T-helper 17 cell (primary cell): Measurements from ENCODE around the gene CDS2. TPM values are rescaled to one million over a fixed set of nuclear protein-coding genes. Genes with fewer than 3 reads are reported as not detected.
"Not testable (repeated sequence)": the region's sequence is repeated elsewhere in the genome, so short reads cannot be mapped to it uniquely, and the experiment has no call there.

ENCODE experiments used
- ATAC-seq: fragments of 150-1000 bp; cut with Tn5 transposase; 2 replicates; pipeline ENCODE4 v1.10.0; 2021; ENCODE audit warnings: mild to moderate bottlenecking, moderate library complexity
- DNase-seq, 3 donors: peaks; one replicate each; pipeline versions ENCODE4 v3.0.0 to v3.0.0-alpha.2; 2020 to 2021
- H3K9me3 ChIP-seq: one replicate; pipeline ENCODE4 v1.7.0; 2013; ENCODE audit warnings: low read length, mild to moderate bottlenecking; ENCODE audit not compliant: control insufficient read depth, poor library complexity, severe bottlenecking
- H3K27ac Mint-ChIP-seq: one replicate; pipeline ENCODE4 v1.8.0; 2022; ENCODE audit warnings: mild to moderate bottlenecking, moderate library complexity, mixed read lengths
- H3K27me3 Mint-ChIP-seq: one replicate; pipeline ENCODE4 v1.8.0; 2022; ENCODE audit warnings: mixed read lengths
- H3K36me3 Mint-ChIP-seq: one replicate; pipeline ENCODE4 v1.8.0; 2022; ENCODE audit warnings: low read depth, mixed read lengths
- H3K4me1 Mint-ChIP-seq: one replicate; pipeline ENCODE4 v1.8.0; 2022; ENCODE audit warnings: mild to moderate bottlenecking, mixed read lengths
- H3K4me3 Mint-ChIP-seq: one replicate; pipeline ENCODE4 v1.8.0; 2022; ENCODE audit warnings: mild to moderate bottlenecking, moderate library complexity, mixed read lengths
- total RNA-seq, 4 donors: library from RNA in 2 of 4; stranded (reverse) in 2 of 4; gene quantifications; one replicate each; pipeline ENCODE4 v1.2.3 and lab custom pipeline; 2022 to 2026

The CDS2 gene
- total RNA-seq, 2 donors from 2014 or later = 75.3 to 86.9 TPM

DNA sequence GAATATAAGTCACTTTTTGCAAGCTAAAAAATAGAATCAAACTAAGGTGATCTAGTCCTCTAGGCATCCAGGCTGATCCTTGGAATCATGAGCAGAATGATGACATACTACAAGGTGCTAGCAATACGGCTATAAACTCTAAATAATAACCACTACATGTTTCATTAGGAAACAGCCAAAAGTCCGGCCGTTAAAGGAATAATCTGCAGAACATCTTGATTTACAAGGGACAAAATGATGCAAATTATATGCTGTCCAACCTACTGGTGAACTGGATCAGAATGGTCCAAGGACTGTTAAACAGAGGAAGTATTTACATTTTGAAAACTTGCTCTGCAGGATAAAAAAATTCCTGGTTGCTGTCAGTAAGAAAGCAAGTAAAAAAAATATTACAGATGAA lies 26.9 kb upstream of the CDS2 start:
- ATAC-seq, H3K36me3 Mint-ChIP-seq: not testable (repeated sequence)

DNA sequence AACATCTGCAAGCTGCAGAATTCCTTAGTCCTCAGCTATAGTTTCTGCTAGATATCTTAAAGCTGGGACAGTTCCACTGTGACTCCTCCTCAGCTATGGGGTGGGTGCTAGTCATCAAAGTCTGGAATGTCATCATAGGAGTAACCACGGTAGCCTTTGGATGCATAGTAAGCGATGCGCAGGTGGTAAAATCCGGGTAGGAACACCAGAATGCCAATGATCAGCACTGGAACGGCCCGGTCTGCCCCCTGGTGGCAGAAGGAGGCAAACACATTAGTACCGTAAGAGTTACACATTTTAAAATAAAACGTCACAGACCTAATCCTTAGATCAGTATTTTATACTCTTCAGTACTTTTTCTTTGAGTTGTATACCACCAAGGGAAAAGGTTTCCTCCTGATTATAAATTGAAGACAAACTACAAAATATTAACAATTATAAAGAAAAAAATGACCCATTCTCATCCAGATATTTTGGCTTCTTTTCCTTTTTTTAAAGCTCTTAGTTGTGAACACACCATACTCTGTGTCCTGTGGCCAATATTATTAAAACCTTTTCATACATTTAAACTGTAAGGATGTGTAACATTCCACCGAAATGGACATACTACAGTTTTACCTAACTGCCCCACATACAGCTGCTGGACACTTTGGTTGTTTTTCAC lies 26.0 kb upstream of the CDS2 start:
- peak; percentile 92 for ATAC-seq
- DNase-seq = peak; percentile 58 to 69 (median 63)
- no peaks in the 10 kb centered on the region for H3K9me3 ChIP-seq
- H3K27me3 Mint-ChIP-seq = no peaks in the 10 kb centered on the region
- H3K36me3 Mint-ChIP-seq = peaks cover 7% of the 10 kb centered on the region
- peaks cover 10% of the 10 kb centered on the region for H3K4me1 Mint-ChIP-seq
- H3K27ac Mint-ChIP-seq = peak overlapping the region; percentile 85
- no peak overlapping the region for H3K4me3 Mint-ChIP-seq

More for the DNA sequence above, 26.9 kb upstream of the CDS2 start:
- DNase-seq, H3K4me3 Mint-ChIP-seq, H3K27me3 Mint-ChIP-seq, H3K27ac Mint-ChIP-seq, H3K9me3 ChIP-seq: not testable (repeated sequence)
- H3K4me1 Mint-ChIP-seq = peaks cover 15% of the 10 kb centered on the region

DNA sequence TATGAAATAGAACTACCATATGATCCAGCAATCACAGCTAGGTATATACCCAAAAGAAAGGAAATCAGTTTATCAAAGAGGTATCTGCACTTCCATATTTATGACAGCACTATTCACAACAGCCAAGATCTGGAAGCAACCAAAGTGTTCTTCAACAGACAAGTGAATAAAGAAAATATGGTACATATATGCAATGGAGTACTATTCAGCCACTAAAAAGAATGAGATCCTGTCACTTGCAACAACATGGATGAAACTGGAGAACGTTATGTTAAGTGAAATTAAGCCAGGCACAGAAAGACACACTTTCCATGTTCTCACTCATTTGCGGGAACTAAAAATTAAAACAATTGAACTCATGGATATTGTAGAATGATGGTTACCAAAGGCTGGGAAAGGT lies 22.3 kb upstream of the CDS2 start:
- H3K27ac Mint-ChIP-seq = no peak overlapping the region
- H3K9me3 ChIP-seq = no peaks in the 10 kb centered on the region
- no peak for DNase-seq
- ATAC-seq = no peak
- peaks cover 5% of the 10 kb centered on the region for H3K36me3 Mint-ChIP-seq
- peaks cover 10% of the 10 kb centered on the region for H3K4me1 Mint-ChIP-seq
- no peaks in the 10 kb centered on the region for H3K27me3 Mint-ChIP-seq
- H3K4me3 Mint-ChIP-seq = no peak overlapping the region

DNA sequence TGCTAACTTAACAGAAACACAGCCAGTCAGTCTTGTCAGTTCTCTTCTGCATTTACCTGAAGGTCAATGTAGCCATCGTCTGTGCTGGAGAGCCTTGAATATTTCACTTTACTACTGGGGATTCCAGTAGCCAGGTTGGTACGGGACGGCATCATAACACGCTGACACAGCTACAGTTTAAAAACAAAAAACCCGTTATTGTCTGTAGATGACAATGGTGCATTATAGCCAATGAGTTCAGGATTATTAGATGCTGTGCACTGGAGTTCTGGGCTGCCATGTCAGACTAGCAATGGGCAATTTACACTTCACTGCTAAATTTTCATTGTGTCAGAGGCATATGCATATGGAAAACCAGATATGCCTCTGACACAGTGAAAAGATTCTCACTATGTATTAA lies 17.5 kb upstream of the CDS2 start:
- ATAC-seq (no peak), DNase-seq (no peak)
- Mint-ChIP-seq H3K27me3 (no peaks in the 10 kb centered on the region), H3K36me3 (peaks cover 4% of the 10 kb centered on the region), H3K27ac (no peak overlapping the region), H3K4me3 (no peak overlapping the region), H3K4me1 (peaks cover 13% of the 10 kb centered on the region)
- no peaks in the 10 kb centered on the region for H3K9me3 ChIP-seq

DNA sequence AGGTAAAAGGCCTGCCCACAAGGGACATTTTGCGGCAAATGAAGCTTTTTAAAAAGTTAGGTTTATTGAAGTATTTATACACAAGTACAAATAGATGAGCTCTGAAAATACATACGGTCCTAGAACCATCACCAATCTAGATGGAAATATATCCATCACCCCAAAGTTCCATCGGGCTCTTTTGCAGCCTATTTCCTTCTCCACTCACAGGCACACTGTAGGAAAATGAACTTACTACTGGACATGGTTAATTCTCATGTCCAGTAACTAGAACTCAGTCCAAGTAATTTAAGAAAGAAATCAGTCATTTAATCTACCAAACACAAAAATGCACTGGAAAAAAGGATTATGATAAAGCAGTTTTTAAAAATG lies 13.2 kb upstream of the CDS2 start:
- peaks cover 14% of the 10 kb centered on the region for H3K4me1 Mint-ChIP-seq
- H3K9me3 ChIP-seq = no peaks in the 10 kb centered on the region
- H3K4me3 Mint-ChIP-seq = peak overlapping the region; percentile 94
- no peaks in the 10 kb centered on the region for H3K27me3 Mint-ChIP-seq
- H3K27ac Mint-ChIP-seq = peak overlapping the region; percentile 96
- no peak for ATAC-seq
- no peak for DNase-seq
- H3K36me3 Mint-ChIP-seq = no peaks in the 10 kb centered on the region

DNA sequence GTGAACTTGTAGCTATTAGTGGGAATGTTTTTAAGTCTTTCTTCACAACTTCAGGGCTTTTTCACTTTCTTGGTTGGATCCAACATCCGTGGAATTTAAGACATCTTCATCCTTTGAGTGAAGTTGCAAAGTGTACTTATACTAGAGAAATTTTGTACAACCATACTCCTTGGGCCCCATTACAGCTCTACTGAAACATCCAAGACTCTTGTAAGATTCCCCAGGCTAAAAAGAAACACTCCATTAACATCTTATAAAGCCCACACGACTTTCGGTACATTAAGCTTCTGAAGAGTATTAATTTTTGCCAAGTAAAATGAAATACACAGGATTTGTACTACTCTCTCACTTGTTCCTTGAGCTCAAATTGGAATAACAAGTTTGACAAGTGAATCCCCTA lies 12.4 kb upstream of the CDS2 start:
- Mint-ChIP-seq H3K4me1 (peaks cover 14% of the 10 kb centered on the region), H3K36me3 (no peaks in the 10 kb centered on the region), H3K4me3 (peak overlapping the region; percentile 94), H3K27ac (peak overlapping the region; percentile 96), H3K27me3 (no peaks in the 10 kb centered on the region)
- no peak for DNase-seq
- ATAC-seq = no peak
- H3K9me3 ChIP-seq = no peaks in the 10 kb centered on the region

DNA sequence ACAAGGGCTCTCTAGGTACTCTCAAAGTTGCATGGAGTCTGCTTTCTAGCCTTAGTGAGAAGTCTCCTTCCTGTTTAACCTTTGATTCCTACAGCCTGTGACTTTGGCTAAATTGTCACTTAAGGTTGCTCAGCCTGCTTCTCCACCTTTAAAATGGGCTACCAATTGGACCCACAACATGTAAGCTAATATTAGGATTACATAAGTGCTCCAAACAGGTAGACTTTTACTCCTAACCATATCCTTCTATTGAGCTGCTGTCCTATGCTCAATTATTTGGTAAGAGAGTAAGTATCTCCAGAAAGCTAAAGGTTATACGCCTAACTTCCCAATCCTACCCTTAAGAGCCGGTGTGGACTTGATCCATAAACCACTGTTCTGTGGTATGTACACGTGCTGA lies 9.9 kb upstream of the CDS2 start:
- Mint-ChIP-seq H3K4me3 (no peak overlapping the region), H3K36me3 (no peaks in the 10 kb centered on the region), H3K27me3 (no peaks in the 10 kb centered on the region)

DNA sequence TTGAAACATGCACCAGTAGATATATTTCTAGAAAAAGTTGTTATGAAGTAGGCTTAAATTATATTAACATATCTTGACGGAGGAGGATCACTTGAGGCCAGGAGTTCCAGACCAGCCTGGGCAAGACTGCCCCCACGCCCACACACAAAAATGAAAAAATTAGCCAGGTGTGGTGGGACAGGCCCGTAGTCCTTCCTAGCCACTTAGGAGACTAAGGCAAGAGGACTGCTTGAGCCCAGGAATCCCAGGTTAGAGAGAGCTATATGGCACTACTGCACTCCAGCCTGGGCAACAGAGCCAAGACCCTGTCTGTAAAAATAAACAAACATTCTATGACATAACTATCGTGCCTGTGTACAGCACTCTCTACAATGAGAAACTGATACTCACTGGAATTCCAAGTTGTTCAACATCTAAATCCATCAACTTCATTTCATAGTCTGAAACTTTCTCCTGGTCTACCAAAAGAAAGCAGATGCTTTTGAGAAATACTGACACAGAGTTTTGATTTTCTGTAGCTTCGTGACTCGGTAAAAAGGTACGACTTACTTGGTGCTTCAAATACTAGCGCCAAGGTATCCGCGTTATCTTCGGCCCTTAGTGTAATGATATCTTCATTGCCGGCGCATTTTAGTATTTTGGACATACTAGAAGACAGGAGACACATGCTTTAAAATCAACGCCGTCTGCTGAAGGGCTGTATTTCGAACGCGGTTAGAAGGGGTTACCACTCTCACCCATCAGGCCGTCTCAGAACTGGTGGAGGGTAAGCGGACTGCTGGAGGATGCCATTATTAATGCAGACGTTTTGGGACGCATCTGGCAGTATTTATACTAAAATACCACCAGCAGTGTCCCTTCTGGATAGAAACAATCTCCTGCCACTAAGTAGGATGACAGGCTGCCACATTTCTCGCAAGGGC lies 8.3 kb upstream of the CDS2 start:
- peaks cover 11% of the 10 kb centered on the region for H3K4me1 Mint-ChIP-seq
- no peak for DNase-seq

More for the DNA sequence above, 9.9 kb upstream of the CDS2 start:
- H3K9me3 ChIP-seq = no peaks in the 10 kb centered on the region
- peaks cover 19% of the 10 kb centered on the region for H3K4me1 Mint-ChIP-seq
- ATAC-seq = no peak
- DNase-seq = no peak
- peak overlapping the region; percentile 72 for H3K27ac Mint-ChIP-seq

DNA sequence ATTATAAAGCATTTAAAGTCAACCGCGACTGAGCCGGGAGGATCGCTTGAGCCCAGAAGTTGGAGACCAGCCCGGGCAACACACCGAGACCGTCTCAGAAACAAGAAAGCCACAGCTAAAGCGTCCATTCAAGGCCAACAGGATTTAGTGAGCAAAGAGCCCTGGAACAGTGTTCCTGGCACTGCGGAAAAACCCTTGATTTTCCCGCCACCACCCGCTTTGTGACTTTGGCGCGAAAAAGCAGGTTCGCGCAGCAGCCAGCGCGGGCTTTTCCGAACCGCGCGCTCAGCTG lies 7.7 kb upstream of the CDS2 start:
- ATAC-seq (no peak), DNase-seq (no peak)
- Mint-ChIP-seq H3K36me3 (no peaks in the 10 kb centered on the region), H3K27ac (peak overlapping the region; percentile 89), H3K4me1 (peaks cover 10% of the 10 kb centered on the region), H3K4me3 (peak overlapping the region; percentile 92), H3K27me3 (no peaks in the 10 kb centered on the region)
- H3K9me3 ChIP-seq = no peaks in the 10 kb centered on the region

More for the DNA sequence above, 8.3 kb upstream of the CDS2 start:
- H3K27ac Mint-ChIP-seq = peak overlapping the region; percentile 89
- H3K9me3 ChIP-seq = no peaks in the 10 kb centered on the region
- peak overlapping the region; percentile 92 for H3K4me3 Mint-ChIP-seq
- H3K36me3 Mint-ChIP-seq = no peaks in the 10 kb centered on the region
- no peak for ATAC-seq
- no peaks in the 10 kb centered on the region for H3K27me3 Mint-ChIP-seq

DNA sequence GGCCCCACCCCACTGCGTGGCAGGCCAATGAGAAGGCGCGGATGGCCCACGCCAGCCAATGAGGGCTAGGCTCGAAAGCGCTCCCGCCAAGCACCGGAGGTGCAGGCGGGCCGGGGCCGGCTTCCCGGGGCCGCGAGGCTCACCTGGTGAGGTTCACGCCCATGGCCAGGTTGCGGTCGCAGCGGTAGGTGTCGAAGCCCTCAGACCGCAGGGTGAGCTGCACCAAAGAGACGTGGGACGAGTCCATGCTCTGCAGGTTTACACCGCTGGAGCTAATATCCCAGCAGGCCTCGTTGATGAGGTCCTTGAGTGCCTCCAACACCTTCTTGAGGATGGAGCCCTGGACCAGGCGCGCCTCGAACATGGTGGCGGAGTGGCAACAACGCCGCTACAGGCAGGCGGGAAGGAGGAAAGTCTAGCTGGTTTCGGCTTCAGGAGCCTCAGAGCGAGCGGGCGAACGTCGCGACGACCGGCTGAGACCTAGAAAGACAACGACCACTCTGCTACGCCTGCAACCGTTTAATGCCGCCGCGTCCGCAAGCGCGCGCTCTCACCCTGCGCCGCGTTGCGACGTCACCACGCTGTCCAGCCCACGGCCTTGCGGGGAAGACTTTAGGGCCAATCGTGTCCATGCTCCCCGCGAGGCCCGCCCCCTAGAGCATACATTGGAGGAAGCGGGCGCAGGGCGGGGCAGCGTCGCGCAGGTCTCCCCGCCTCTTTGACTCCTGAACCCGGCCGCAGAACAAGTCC lies 7.2 kb upstream of the CDS2 start, which contains the start of gene PCNA:
PCNA (minus strand) TSS at position 524 of the 750 bp plus-strand sequence; CDS start at position 364, 160 bp downstream.
- Mint-ChIP-seq H3K4me3 (peak within 1 kb of the TSS; percentile 92), H3K4me1 (peaks cover 10% of the 10 kb centered on the region)

DNA sequence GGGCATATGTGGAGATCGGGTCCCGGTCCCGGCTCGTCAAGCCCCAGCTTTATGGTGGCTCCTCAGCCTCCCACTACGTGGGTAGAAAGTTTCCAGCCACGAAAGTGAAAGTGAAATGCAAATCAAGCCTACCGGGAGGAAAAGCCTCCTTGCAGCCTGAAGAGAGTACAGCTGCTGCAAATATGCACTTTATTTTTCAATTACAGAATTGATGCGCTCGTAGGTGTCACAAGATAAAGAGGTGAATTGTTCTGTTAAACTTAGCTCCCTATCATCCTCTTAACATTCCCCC lies 6.7 kb upstream of the CDS2 start:
- Mint-ChIP-seq H3K27ac (peak overlapping the region; percentile 89), H3K36me3 (no peaks in the 10 kb centered on the region), H3K4me1 (peaks cover 10% of the 10 kb centered on the region), H3K4me3 (peak overlapping the region; percentile 92), H3K27me3 (no peaks in the 10 kb centered on the region)
- no peak for DNase-seq
- H3K9me3 ChIP-seq = no peaks in the 10 kb centered on the region
- no peak for ATAC-seq

More for the DNA sequence above, 7.2 kb upstream of the CDS2 start, which contains the start of gene PCNA:
- peak; percentile 93 for ATAC-seq
- H3K9me3 ChIP-seq = no peaks in the 10 kb centered on the region
- DNase-seq = peak; percentile 90
- peak within 1 kb of the TSS; percentile 89 for H3K27ac Mint-ChIP-seq
- H3K27me3 Mint-ChIP-seq = no peaks in the 10 kb centered on the region
- H3K36me3 Mint-ChIP-seq = no peaks in the 10 kb centered on the region

DNA sequence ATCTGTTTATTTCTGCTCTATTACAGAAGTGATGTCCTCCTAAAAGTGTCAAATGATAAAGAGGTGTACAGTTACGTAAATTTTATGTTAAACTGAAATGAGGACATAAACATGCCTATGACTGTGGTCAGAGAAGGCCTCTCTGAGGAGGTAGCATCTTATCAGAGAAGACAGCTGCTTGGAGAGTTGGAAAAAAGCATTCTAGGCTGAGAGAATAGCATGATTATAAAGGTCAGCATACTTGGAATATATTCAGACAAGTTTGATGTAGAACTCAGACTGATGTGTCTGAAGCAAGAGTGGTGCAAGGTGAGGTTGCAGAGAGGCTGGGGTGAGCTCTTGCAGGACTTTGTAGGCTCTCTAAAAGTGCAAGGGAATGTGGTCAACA lies 3.9 kb upstream of the CDS2 start:
- Mint-ChIP-seq H3K27ac (peak overlapping the region; percentile 56), H3K4me1 (peaks cover 16% of the 10 kb centered on the region), H3K27me3 (no peaks in the 10 kb centered on the region), H3K36me3 (no peaks in the 10 kb centered on the region), H3K4me3 (no peak overlapping the region)
- ATAC-seq (no peak), DNase-seq (no peak)
- no peaks in the 10 kb centered on the region for H3K9me3 ChIP-seq

DNA sequence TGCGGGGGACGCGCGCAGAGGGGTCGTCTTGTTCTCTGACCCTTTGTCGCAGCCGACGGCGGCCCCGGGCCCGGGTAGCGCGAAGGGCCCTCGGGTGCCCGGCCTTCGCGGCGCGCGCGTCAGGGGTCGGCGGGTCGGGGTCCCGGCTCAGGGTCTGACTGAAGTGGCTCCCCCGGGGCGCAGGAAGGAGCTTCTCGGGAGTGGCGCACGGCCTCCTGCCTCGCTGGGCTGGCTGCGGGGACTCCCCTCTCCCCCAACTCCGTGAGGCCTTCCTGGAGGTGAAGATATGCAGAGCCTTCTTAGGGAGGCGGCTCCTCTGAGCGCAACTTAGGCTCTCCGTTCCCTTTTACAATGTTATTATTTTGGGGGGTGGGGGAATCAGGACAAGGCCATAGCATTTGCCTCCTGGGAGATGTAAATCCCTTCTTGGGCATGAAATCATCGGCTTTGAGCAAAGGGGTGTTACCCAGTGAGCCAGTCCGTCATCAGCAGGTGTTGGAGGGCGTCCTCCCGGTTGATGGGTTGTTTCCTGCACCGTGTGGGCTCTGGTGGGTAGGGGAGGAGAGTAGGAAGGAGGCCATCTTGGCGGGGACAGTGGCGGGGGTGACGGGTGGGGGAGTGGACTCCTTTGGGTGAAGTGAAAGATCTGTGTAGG lies 523 bp downstream of the CDS2 start:
- ATAC-seq (peak; percentile 46), DNase-seq (peak; percentile 44 to 68 (median 59))
- peak overlapping the region; percentile 97 for H3K4me3 Mint-ChIP-seq
- H3K9me3 ChIP-seq = no peaks in the 10 kb centered on the region
- peak overlapping the region; percentile 91 for H3K27ac Mint-ChIP-seq
- no peaks in the 10 kb centered on the region for H3K27me3 Mint-ChIP-seq
- H3K36me3 Mint-ChIP-seq = no peaks in the 10 kb centered on the region
- peaks cover 24% of the 10 kb centered on the region for H3K4me1 Mint-ChIP-seq
